GM15510 (cell line): ENCODE results near the gene NAGS.

ENCODE experiments used
- POLR2A ChIP-seq: IDR thresholded peaks from 3 replicates; pipeline ENCODE4 v1.6.1; 2011; ENCODE audit warnings: borderline replicate concordance; ENCODE audit not compliant: insufficient read length; ENCODE audit errors: extremely low read depth

Gene NAGS

GRCh38 chr17:44000871-44001460, 3.5 kb upstream of the NAGS start:
- TF ChIP-seq POLR2A = no peak

- no peak for TF ChIP-seq POLR2A
Observed at GRCh38 chr17:44001461-44001920, 2.9 kb upstream of the NAGS start.

DNA sequence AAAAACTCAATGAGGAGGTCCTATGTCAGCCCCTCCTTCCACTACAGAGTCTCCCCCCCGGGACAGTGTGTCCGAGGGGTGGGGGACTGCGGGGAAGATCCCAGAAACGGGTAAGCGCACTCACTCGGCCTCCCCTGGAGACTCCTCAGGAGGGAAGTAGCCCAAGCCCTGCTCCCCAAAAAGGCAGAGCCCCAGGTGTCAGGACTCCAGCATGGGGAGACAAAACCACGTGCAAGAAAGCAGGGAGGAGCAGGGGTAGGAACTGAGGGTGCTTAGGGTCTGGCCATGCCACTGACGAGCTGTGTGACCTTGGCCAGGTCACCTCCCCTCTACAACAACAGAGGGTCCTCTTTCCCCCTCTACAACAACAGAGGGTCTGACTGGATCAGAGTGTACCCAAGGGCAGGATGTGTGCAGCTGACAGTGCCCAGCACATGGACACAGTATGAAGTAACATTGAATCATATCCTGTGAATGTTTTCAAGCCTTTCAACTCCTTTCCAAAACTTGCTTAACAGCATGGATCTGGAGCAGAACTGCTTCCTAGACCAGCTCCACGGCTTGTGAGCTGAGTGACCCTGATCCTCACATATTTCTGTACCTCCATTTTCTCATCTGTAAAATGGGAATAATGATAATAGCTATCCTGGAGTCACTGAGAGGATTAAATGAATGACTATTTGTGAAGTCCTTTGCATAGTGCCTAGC, 2.1 kb upstream of the NAGS start:
- TF ChIP-seq POLR2A = no peak

GRCh38 chr17:44004761-44005526, 522 bp downstream of the NAGS start:
- TF ChIP-seq POLR2A = no peak

GRCh38 chr17:44005527-44006271, 1.3 kb downstream of the NAGS start:
- no peak for TF ChIP-seq POLR2A

DNA sequence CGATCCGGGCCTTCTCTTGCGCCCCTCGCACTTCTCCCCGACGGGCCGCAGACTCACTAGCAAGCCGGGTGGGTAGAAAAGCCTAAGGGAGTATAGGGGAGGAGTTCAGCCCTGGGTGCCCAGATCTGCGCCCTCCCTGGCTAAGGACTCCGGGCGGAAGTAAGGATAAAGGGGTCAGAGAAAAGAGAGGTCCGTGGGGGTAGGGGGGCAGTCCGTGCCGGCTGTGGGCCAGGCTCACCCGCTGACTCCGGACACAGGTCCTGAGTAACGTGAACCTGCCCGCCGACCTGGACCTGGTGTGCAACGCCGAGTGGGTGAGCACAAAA, 1.8 kb downstream of the NAGS start:
- TF ChIP-seq POLR2A = no peak

DNA sequence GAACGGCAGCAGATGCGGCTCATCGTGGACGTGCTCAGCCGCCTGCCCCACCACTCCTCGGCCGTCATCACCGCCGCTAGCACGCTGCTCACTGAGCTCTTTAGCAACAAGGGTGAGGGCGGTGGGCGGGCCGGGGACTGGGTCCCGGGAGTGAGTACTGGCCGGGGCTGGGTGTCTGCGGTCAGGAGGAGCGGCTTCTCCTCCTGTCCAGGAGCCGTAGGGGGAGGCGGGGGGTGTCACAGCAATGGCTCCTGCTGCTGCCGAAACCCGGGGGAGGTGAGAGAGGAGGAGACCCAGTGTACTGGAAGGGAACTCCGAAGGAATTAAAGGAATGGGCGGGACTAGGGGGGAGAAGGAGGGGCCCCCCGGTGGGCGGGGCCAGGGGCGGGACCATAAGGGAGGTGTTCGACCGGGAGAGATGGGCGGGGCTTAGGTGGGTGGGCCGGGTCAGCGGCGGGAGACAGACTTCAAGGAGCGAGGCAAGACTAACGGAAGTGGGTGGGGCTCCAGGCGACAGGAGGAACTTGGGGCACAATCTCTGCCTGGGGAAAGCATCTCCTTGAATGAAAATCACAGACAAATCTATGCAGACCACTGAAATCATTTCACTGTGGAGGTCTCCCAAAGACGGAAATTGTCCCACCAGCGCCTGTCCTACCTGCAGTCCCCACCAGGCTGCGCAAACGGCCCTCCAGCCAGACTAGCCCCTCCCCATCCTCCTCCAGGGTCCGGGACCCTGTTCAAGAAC, 2.4 kb downstream of the NAGS start:
- TF ChIP-seq POLR2A = peak; percentile 28

DNA sequence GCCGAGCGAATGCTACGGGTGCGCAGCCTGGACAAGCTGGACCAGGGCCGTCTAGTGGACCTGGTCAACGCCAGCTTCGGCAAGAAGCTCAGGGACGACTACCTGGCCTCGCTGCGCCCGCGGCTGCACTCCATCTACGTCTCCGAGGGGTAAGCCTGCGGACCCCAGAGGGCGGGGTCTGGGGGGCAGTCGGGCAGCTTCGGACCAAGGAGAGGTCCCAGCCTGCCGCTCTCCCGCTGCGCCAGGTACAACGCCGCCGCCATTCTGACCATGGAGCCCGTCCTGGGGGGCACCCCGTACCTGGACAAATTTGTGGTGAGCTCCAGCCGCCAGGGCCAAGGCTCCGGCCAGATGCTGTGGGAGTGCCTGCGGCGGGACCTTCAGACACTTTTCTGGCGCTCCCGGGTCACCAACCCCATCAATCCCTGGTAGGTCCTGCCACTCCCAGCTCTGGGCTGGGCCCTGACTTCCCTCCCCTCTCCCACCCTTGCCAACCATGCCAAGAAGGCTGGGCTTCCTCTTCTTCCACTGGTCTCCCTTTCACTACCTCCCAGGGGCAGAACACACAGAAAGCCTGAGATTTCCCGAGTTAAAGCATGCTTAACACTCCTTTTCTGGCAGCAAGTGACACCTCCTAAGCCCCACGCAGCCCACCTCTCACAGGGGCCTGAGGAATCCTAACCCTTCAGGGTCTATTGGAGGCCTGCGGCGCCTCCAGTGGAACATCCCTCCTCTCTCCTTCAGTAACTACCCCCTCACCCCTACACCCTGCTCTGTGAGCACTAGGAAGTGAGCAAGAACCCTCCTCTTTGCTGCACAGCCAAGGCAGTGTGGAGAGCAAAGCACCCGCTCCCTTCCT, 3.2 kb downstream of the NAGS start:
- no peak for TF ChIP-seq POLR2A

DNA sequence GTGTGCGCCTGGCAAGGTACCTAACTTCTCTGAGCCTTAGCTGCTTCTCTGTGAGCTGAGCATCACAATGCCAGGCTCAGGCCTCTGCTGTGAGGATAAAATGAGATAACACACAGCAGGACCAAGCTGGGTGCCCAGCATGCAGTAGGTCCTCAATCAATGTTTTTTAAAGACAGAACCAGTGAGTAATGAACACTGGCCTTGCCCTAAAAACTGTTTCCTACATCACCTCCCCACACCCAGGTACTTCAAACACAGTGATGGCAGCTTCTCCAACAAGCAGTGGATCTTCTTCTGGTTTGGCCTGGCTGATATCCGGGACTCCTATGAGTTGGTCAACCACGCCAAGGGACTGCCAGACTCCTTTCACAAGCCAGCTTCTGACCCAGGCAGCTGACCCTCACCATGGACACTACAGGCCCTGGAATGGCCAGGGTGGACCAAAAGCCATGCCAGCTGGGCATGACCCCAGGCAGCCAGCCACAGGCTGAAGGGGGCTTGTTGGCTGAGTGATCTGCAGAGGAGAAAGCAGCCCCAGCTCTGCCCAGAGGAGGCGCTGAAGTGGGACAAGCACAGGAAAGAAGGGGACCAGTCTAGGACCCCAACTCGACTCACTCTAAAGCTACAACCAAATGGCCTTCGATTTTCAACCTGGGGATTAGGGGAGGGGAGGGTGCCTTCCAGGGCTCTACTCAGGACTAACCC, 3.9 kb downstream of the NAGS start:
- TF ChIP-seq POLR2A = no peak

GRCh38 chr17:44010966-44011647, 6.7 kb downstream of the NAGS start:
- TF ChIP-seq POLR2A = no peak

GRCh38 chr17:44011876-44012275, 7.5 kb downstream of the NAGS start:
- no peak for TF ChIP-seq POLR2A

DNA sequence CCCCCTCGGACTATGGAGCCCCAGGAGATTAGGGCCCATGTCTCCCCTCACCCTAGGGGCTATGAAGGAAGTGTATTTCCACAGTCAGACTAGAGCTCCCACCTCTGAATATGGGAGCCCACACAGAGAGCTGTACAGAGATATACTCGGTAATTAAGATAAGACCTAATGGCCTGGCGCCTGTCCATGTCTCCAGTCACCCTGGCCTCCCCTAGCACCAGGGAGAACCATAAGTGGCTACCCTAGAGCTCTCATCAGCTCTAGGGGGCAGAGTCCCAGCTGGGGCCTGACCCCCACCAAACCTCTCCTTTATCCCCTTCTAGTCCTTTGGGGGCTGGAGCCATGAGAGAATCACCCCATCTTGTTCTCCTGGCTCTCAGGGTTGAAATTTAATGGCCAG, 8.0 kb downstream of the NAGS start:
- TF ChIP-seq POLR2A = no peak

GRCh38 chr17:44012874-44013273, 8.5 kb downstream of the NAGS start:
- TF ChIP-seq POLR2A = no peak

DNA sequence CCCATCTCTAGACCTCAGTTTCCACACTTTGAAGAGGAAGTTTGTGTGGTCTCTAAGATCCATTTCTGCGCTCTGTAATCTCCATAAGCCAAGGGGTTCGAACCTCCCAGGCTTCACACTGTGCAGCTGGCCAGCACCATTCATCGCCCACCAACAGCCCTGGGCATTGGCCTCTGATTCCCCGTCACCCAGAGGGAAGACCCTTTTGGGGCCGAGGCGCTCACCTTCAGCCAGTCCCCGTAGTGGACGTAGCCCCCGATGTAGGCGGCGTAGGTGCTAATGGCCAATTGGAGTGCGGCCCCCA, 9.7 kb downstream of the NAGS start:
- TF ChIP-seq POLR2A = no peak
